Measurements from ENCODE around the gene KRT26.
A peak's percentile ranks its signal among the peaks of the same experiment; 100 is the strongest.
"Not testable (repeated sequence)": the region's sequence is repeated elsewhere in the genome, so short reads cannot be mapped to it uniquely, and the experiment has no call there.

The KRT26 gene

DNA sequence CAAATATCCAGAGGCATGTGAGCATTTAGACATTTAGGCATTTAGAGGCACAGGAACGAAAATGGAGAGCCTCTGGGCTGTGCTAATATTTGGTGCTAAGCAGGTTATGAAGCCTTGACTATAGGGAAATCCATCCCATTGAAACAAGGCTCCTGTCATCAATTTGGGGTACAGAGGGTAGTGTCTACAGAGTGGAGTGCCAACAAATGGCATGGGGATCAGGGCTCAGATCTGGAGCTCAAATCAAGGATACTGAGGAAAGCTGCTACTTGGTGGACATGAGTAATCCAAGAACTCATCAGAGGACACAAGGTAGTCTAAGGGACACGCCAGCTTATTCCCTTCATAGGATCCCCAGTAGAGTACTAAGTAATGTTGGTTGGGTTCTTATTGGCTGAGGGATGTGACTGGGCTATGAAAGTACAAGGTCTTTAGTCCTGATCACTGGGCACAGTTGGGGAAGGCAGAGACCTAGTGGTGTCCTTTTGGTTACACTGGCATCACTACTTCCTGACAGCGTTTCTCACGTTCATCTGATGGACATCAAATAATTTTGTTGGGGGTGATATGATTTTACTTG, 45.2 kb upstream of the KRT26 start:
- in situ Hi-C loops (cut with HindIII; ENCODE audit: low sequenced_read_pairs), result no loop called here
- TF ChIP-seq, protein P1, sequence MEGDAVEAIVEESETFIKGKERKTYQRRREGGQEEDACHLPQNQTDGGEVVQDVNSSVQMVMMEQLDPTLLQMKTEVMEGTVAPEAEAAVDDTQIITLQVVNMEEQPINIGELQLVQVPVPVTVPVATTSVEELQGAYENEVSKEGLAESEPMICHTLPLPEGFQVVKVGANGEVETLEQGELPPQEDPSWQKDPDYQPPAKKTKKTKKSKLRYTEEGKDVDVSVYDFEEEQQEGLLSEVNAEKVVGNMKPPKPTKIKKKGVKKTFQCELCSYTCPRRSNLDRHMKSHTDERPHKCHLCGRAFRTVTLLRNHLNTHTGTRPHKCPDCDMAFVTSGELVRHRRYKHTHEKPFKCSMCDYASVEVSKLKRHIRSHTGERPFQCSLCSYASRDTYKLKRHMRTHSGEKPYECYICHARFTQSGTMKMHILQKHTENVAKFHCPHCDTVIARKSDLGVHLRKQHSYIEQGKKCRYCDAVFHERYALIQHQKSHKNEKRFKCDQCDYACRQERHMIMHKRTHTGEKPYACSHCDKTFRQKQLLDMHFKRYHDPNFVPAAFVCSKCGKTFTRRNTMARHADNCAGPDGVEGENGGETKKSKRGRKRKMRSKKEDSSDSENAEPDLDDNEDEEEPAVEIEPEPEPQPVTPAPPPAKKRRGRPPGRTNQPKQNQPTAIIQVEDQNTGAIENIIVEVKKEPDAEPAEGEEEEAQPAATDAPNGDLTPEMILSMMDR (IDR thresholded peaks at IDR 0.05; ENCODE audit: low read depth, low read length), result no peak
- H3K4me3 ChIP-seq (ENCODE audit: low read depth, low read length), result no peak overlapping the region
- no peak for DNase-seq (ENCODE audit: low read depth, low spot score)

DNA sequence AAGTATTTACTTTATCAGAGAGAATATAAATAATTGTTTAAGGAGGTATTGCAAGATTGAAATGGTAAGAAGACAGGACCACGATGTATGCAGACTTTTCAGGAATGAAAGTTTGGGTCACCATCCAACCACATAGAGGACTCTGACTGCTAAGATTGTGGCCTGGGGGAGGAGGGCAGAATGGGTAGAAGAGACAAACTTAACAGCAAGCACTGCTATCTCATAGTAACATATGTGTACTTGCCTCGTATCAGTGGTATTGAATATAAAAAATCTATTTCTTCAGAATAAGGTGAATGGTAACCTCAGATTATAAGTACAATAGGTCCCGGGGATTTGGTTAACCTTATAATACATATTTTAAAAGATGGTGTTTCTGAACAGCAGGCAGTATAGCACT, 44.6 kb upstream of the KRT26 start:
- no peak overlapping the region for H3K4me3 ChIP-seq (ENCODE audit: low read depth, low read length)
- no peak for DNase-seq (ENCODE audit: low read depth, low spot score)
- in situ Hi-C loops (cut with HindIII; ENCODE audit: low sequenced_read_pairs), result no loop called here
- TF ChIP-seq, protein P1 (IDR thresholded peaks at IDR 0.05; ENCODE audit: low read depth, low read length), result no peak

DNA sequence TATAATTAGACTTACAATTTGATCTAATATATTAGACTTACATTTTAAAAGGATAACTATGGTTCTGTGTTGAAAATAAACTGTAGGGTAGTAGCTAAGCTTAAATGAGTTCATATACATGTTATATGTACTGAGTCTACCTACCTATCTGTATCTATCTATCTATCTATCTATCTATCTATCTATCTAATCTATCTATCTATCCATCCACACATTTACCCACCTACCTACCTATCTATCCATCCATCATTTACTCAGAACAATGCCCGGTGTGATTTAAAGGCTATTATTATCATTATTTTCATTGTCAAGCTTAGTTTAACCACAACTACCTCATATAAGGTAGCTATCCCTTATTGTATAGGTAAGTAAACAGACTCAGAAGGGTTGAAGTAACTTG, 43.4 kb upstream of the KRT26 start:
- TF ChIP-seq, protein P1 (IDR thresholded peaks at IDR 0.05; ENCODE audit: low read depth, low read length), result no peak
- DNase-seq (ENCODE audit: low read depth, low spot score), result no peak
- in situ Hi-C loops (cut with HindIII; ENCODE audit: low sequenced_read_pairs), result no loop called here
- no peak overlapping the region for H3K4me3 ChIP-seq (ENCODE audit: low read depth, low read length)

DNA sequence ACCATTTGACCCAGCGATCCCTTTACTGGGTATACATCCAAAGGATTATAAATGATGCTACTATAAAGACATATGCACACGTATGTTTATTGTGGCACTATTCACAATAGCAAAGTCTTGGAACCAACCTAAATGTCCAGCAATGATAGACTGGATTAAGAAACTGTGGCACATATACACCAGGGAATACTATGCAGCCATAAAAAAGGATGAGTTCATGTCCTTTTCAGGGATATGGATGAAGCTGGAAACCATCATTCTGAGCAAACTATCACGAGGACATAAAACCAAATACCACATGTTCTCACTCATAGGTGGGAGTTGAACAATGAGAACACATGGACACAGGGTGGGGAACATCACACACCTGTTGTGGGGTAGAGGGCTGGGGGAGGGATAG, 42.7 kb upstream of the KRT26 start:
- DNase-seq (ENCODE audit: low read depth, low spot score); H3K4me3 ChIP-seq (ENCODE audit: low read depth, low read length); in situ Hi-C loops (cut with HindIII; ENCODE audit: low sequenced_read_pairs): not testable (repeated sequence)

DNA sequence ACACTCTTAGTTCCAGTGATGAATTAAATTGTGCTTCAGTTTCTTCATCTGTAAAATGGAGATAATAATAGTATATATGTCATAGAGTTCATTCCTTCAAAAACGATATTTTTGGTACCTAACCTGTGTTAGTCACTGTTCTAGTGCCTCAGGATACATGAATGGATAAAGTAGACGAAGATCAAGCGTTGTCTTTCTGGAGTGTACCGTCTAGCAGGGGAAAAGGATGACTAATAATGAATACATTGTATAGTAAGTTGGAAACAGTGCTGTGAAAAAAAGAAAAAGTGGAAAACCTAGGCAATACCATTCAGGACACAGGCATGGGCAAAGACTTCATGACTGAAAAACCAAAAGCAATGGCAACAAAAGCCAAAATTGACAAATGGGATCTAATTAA, 41.8 kb upstream of the KRT26 start:
- in situ Hi-C loops (cut with HindIII; ENCODE audit: low sequenced_read_pairs), result no loop called here
- TF ChIP-seq, protein P1 (IDR thresholded peaks at IDR 0.05; ENCODE audit: low read depth, low read length), result no peak
- H3K4me3 ChIP-seq (ENCODE audit: low read depth, low read length), result no peak overlapping the region
- no peak for DNase-seq (ENCODE audit: low read depth, low spot score)

DNA sequence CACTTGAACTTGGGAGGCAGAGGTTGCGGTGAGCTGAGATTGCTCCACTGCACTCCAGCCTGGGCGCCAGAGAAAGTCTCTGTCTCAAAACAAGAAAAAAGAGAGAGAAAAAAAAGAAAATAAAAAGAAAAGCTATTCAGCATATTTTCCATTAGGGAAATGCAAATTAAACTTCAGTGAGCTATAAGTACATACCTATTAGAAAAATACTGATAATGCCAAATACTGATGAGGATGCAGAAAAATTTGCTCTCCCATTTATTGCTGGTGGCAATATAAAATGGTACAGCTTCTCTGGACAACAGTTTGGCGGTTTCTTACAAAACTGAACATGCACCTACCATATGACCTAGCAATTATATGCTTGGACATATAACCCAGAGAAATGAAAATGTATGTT, 40.6 kb upstream of the KRT26 start:
- no peak for DNase-seq (ENCODE audit: low read depth, low spot score)
- TF ChIP-seq, protein P1 (IDR thresholded peaks at IDR 0.05; ENCODE audit: low read depth, low read length), result no peak
- H3K4me3 ChIP-seq (ENCODE audit: low read depth, low read length), result no peak overlapping the region
- in situ Hi-C loops (cut with HindIII; ENCODE audit: low sequenced_read_pairs), result no loop called here

DNA sequence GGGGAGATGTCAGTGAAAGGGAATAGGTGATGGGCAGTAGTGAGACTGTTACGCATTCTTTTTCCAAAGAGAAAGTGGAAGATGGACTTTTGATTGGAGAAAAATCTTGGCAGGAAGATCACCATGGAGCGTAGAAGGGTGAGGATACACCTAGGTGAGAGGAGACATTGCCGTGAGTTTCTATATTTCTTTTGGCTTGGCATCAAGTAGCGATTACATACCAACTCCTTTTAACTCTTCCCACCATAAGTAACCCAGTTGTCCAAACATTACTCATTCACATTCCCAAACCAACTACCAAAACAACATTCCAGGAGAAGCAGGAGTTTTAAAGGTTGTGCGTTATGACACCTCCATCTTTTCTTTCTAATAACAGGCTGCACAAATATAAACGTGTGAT, 38.5 kb upstream of the KRT26 start:
- no peak overlapping the region for H3K4me3 ChIP-seq (ENCODE audit: low read depth, low read length)
- DNase-seq (ENCODE audit: low read depth, low spot score), result peak; percentile 31
- TF ChIP-seq, protein P1 (IDR thresholded peaks at IDR 0.05; ENCODE audit: low read depth, low read length), result no peak
- in situ Hi-C loops (cut with HindIII; ENCODE audit: low sequenced_read_pairs), result no loop called here
